ENCODE data around the gene KRT23.

KRT23 gene

GRCh38 chr17:40966848-40967247, 29.4 kb upstream of the KRT23 start, which contains the start of gene KRT39:
KRT39 (minus strand) TSS chr17:40966948; CDS start chr17:40966856, 92 bp downstream.
- no peaks in the 10 kb centered on the region for H3K4me1 ChIP-seq (ENCODE audit: control insufficient read depth, insufficient read depth, low read length)
- 62 to 89% methylated on average over 1 of the region's 1 CpG for WGBS, 2 experiments

GRCh38 chr17:40963838-40964237, 26.4 kb upstream of the KRT23 start:
- Histone ChIP-seq H3K4me1 (ENCODE audit: control insufficient read depth, insufficient read depth, low read length) (no peaks in the 10 kb centered on the region), H3K4me3 (ENCODE audit: insufficient read depth, low read depth, low read length) (no peak overlapping the region), H3K9me3 (ENCODE audit: control insufficient read depth, low read length) (no peaks in the 10 kb centered on the region), H3K27ac (ENCODE audit: insufficient read depth, low read depth, low read length, poor library complexity, severe bottlenecking) (no peak overlapping the region), H3K36me3 (ENCODE audit: control insufficient read depth, insufficient read depth, low read length) (no peaks in the 10 kb centered on the region), H3K27me3 (ENCODE audit: control insufficient read depth, insufficient read depth, low read length, poor library complexity, severe bottlenecking) (no peaks in the 10 kb centered on the region)
- WGBS, 2 experiments: 85 to 88% methylated on average over 1 of the region's 1 CpG

More at GRCh38 chr17:40966848-40967247, 29.4 kb upstream of the KRT23 start, which contains the start of gene KRT39:
- Histone ChIP-seq H3K9me3 (ENCODE audit: control insufficient read depth, low read length) (no peaks in the 10 kb centered on the region), H3K27me3 (ENCODE audit: control insufficient read depth, insufficient read depth, low read length, poor library complexity, severe bottlenecking) (no peaks in the 10 kb centered on the region), H3K36me3 (ENCODE audit: control insufficient read depth, insufficient read depth, low read length) (no peaks in the 10 kb centered on the region), H3K4me3 (ENCODE audit: insufficient read depth, low read depth, low read length) (no peak within 1 kb of the TSS), H3K27ac (ENCODE audit: insufficient read depth, low read depth, low read length, poor library complexity, severe bottlenecking) (no peak within 1 kb of the TSS)

- no peaks in the 10 kb centered on the region for H3K9me3 ChIP-seq (ENCODE audit: control insufficient read depth, low read length)
- no peaks in the 10 kb centered on the region for H3K27me3 ChIP-seq (ENCODE audit: control insufficient read depth, insufficient read depth, low read length, poor library complexity, severe bottlenecking)
- no peak overlapping the region for H3K27ac ChIP-seq (ENCODE audit: insufficient read depth, low read depth, low read length, poor library complexity, severe bottlenecking)
- 93% methylated on average over 4 of the region's 4 CpGs for WGBS, 2 experiments
- no peaks in the 10 kb centered on the region for H3K4me1 ChIP-seq (ENCODE audit: control insufficient read depth, insufficient read depth, low read length)
- no peak overlapping the region for H3K4me3 ChIP-seq (ENCODE audit: insufficient read depth, low read depth, low read length)
- no peaks in the 10 kb centered on the region for H3K36me3 ChIP-seq (ENCODE audit: control insufficient read depth, insufficient read depth, low read length)
These were observed 24.7 kb upstream of the KRT23 start for GRCh38 chr17:40962059-40962561.

- H3K4me1 ChIP-seq (ENCODE audit: control insufficient read depth, insufficient read depth, low read length): no peaks in the 10 kb centered on the region
- no peak overlapping the region for H3K4me3 ChIP-seq (ENCODE audit: insufficient read depth, low read depth, low read length)
- WGBS, 2 experiments: 67% methylated on average over 1 of the region's 1 CpG; no CpG with 5 or more reads in 1 of the 2 experiments
- no peaks in the 10 kb centered on the region for H3K36me3 ChIP-seq (ENCODE audit: control insufficient read depth, insufficient read depth, low read length)
- H3K9me3 ChIP-seq (ENCODE audit: control insufficient read depth, low read length): no peaks in the 10 kb centered on the region
- no peaks in the 10 kb centered on the region for H3K27me3 ChIP-seq (ENCODE audit: control insufficient read depth, insufficient read depth, low read length, poor library complexity, severe bottlenecking)
- no peak overlapping the region for H3K27ac ChIP-seq (ENCODE audit: insufficient read depth, low read depth, low read length, poor library complexity, severe bottlenecking)
These were observed 24.1 kb upstream of the KRT23 start for GRCh38 chr17:40961591-40961990.

- Histone ChIP-seq H3K9me3 (ENCODE audit: control insufficient read depth, low read length) (no peaks in the 10 kb centered on the region), H3K27me3 (ENCODE audit: control insufficient read depth, insufficient read depth, low read length, poor library complexity, severe bottlenecking) (no peaks in the 10 kb centered on the region), H3K27ac (ENCODE audit: insufficient read depth, low read depth, low read length, poor library complexity, severe bottlenecking) (no peak overlapping the region), H3K36me3 (ENCODE audit: control insufficient read depth, insufficient read depth, low read length) (no peaks in the 10 kb centered on the region), H3K4me1 (ENCODE audit: control insufficient read depth, insufficient read depth, low read length) (no peaks in the 10 kb centered on the region), H3K4me3 (ENCODE audit: insufficient read depth, low read depth, low read length) (no peak overlapping the region)
- 94 to 96% methylated on average over 10 of the region's 10 CpGs for WGBS, 2 experiments
These were observed 22.7 kb upstream of the KRT23 start for GRCh38 chr17:40960144-40960543.

GRCh38 chr17:40958086-40958953, 20.9 kb upstream of the KRT23 start:
- 92% methylated on average over 10 to 12 of the region's 12 CpGs for WGBS, 2 experiments
- Histone ChIP-seq H3K27ac (ENCODE audit: insufficient read depth, low read depth, low read length, poor library complexity, severe bottlenecking) (no peak overlapping the region), H3K27me3 (ENCODE audit: control insufficient read depth, insufficient read depth, low read length, poor library complexity, severe bottlenecking) (no peaks in the 10 kb centered on the region), H3K9me3 (ENCODE audit: control insufficient read depth, low read length) (no peaks in the 10 kb centered on the region), H3K36me3 (ENCODE audit: control insufficient read depth, insufficient read depth, low read length) (no peaks in the 10 kb centered on the region), H3K4me1 (ENCODE audit: control insufficient read depth, insufficient read depth, low read length) (no peaks in the 10 kb centered on the region), H3K4me3 (ENCODE audit: insufficient read depth, low read depth, low read length) (no peak overlapping the region)

- H3K27me3 ChIP-seq (ENCODE audit: control insufficient read depth, insufficient read depth, low read length, poor library complexity, severe bottlenecking): no peaks in the 10 kb centered on the region
- WGBS, 2 experiments: 95 to 97% methylated on average over 8 of the region's 8 CpGs
- H3K27ac ChIP-seq (ENCODE audit: insufficient read depth, low read depth, low read length, poor library complexity, severe bottlenecking): no peak overlapping the region
- H3K36me3 ChIP-seq (ENCODE audit: control insufficient read depth, insufficient read depth, low read length): no peaks in the 10 kb centered on the region
- no peaks in the 10 kb centered on the region for H3K9me3 ChIP-seq (ENCODE audit: control insufficient read depth, low read length)
- H3K4me1 ChIP-seq (ENCODE audit: control insufficient read depth, insufficient read depth, low read length): no peaks in the 10 kb centered on the region
- H3K4me3 ChIP-seq (ENCODE audit: insufficient read depth, low read depth, low read length): no peak overlapping the region
These were observed 19.2 kb upstream of the KRT23 start for GRCh38 chr17:40956401-40957254.

GRCh38 chr17:40953881-40954280, 16.4 kb upstream of the KRT23 start:
- no peaks in the 10 kb centered on the region for H3K4me1 ChIP-seq (ENCODE audit: control insufficient read depth, insufficient read depth, low read length)
- no peak overlapping the region for H3K4me3 ChIP-seq (ENCODE audit: insufficient read depth, low read depth, low read length)
- no peaks in the 10 kb centered on the region for H3K27me3 ChIP-seq (ENCODE audit: control insufficient read depth, insufficient read depth, low read length, poor library complexity, severe bottlenecking)
- 95 to 97% methylated on average over 2 of the region's 2 CpGs for WGBS, 2 experiments
- H3K36me3 ChIP-seq (ENCODE audit: control insufficient read depth, insufficient read depth, low read length): no peaks in the 10 kb centered on the region
- H3K9me3 ChIP-seq (ENCODE audit: control insufficient read depth, low read length): no peaks in the 10 kb centered on the region
- H3K27ac ChIP-seq (ENCODE audit: insufficient read depth, low read depth, low read length, poor library complexity, severe bottlenecking): no peak overlapping the region

GRCh38 chr17:40952661-40953060, 15.2 kb upstream of the KRT23 start:
- no peaks in the 10 kb centered on the region for H3K4me1 ChIP-seq (ENCODE audit: control insufficient read depth, insufficient read depth, low read length)
- no peaks in the 10 kb centered on the region for H3K27me3 ChIP-seq (ENCODE audit: control insufficient read depth, insufficient read depth, low read length, poor library complexity, severe bottlenecking)
- H3K9me3 ChIP-seq (ENCODE audit: control insufficient read depth, low read length): no peaks in the 10 kb centered on the region
- no peaks in the 10 kb centered on the region for H3K36me3 ChIP-seq (ENCODE audit: control insufficient read depth, insufficient read depth, low read length)
- no peak overlapping the region for H3K27ac ChIP-seq (ENCODE audit: insufficient read depth, low read depth, low read length, poor library complexity, severe bottlenecking)
- WGBS, 2 experiments: 89 to 97% methylated on average over 1 of the region's 1 CpG
- H3K4me3 ChIP-seq (ENCODE audit: insufficient read depth, low read depth, low read length): no peak overlapping the region

GRCh38 chr17:40952154-40952553, 14.7 kb upstream of the KRT23 start:
- no peaks in the 10 kb centered on the region for H3K36me3 ChIP-seq (ENCODE audit: control insufficient read depth, insufficient read depth, low read length)
- H3K9me3 ChIP-seq (ENCODE audit: control insufficient read depth, low read length): no peaks in the 10 kb centered on the region
- no peaks in the 10 kb centered on the region for H3K4me1 ChIP-seq (ENCODE audit: control insufficient read depth, insufficient read depth, low read length)
- H3K4me3 ChIP-seq (ENCODE audit: insufficient read depth, low read depth, low read length): no peak overlapping the region
- 100% methylated on average over 1 to 2 of the region's 2 CpGs for WGBS, 2 experiments
- H3K27ac ChIP-seq (ENCODE audit: insufficient read depth, low read depth, low read length, poor library complexity, severe bottlenecking): no peak overlapping the region
- no peaks in the 10 kb centered on the region for H3K27me3 ChIP-seq (ENCODE audit: control insufficient read depth, insufficient read depth, low read length, poor library complexity, severe bottlenecking)
